Activated CD8-positive, alpha-beta T cell treated with anti-CD3 and anti-CD28 coated beads for 36 hours (primary cell): ENCODE results near the gene WFIKKN2. TPM values are rescaled to one million over a fixed set of nuclear protein-coding genes. Genes with fewer than 3 reads are reported as not detected.
A peak's percentile ranks its signal among the peaks of the same experiment; 100 is the strongest.

Experiments
- ATAC-seq: fragments of 200-7000 bp; cut with Tn5 transposase; one replicate; pipeline ENCODE4 v1.10.0; 2021; ENCODE audit warnings: mild to moderate bottlenecking, moderate library complexity
- CTCF ChIA-PET: fragments of 350-600 bp; sonication (Branson Sonifier 250); formaldehyde crosslinking; loops from one replicate; lab custom pipeline; 2021; ENCODE audit warnings: antibody characterized with exemption; lab: Charles Lee
- POLR2A ChIA-PET: fragments of 350-600 bp; sonication (Branson Sonifier 250); formaldehyde crosslinking; loops from one replicate; lab custom pipeline; 2021; ENCODE audit warnings: antibody characterized with exemption; lab: Charles Lee
- DNase-seq: peaks from one replicate; pipeline ENCODE4 v3.0.0-alpha.2; 2020
- H3K27ac Mint-ChIP-seq: one replicate; pipeline ENCODE4 v1.8.0; 2021; ENCODE audit warnings: mild to moderate bottlenecking, mixed read lengths
- H3K27me3 Mint-ChIP-seq: one replicate; pipeline ENCODE4 v1.8.0; 2021; ENCODE audit warnings: mixed read lengths
- H3K36me3 Mint-ChIP-seq: one replicate; pipeline ENCODE4 v1.8.0; 2021; ENCODE audit warnings: low read depth, mixed read lengths
- H3K4me1 Mint-ChIP-seq: one replicate; pipeline ENCODE4 v1.8.0; 2021; ENCODE audit warnings: low read depth, mixed read lengths
- H3K4me3 Mint-ChIP-seq: one replicate; pipeline ENCODE4 v1.8.0; 2021; ENCODE audit warnings: mild to moderate bottlenecking, moderate library complexity, mixed read lengths
- H3K9me3 Mint-ChIP-seq: one replicate; pipeline ENCODE4 v1.8.0; 2021; ENCODE audit warnings: mixed read lengths
- CTCF ChIP-seq: fragments of 200-600 bp; IDR thresholded peaks from one replicate; pipeline ENCODE4 v1.8.0; 2022; ENCODE audit warnings: antibody characterized with exemption, mild to moderate bottlenecking
- intact Hi-C: fragments of 100-400 bp; cut with micrococcal nuclease; formaldehyde crosslinking; loops from one replicate; pipeline ENCODE4 v1.10.0; 2022
- total RNA-seq, 2 experiments: library from RNA; stranded (reverse); gene quantifications; one replicate each; pipeline ENCODE4 v1.2.3, GENCODE V29; 2021

Gene WFIKKN2
- total RNA-seq, 2 experiments from 2014 or later: not detected

- no peaks in the 10 kb centered on the region for H3K9me3 Mint-ChIP-seq
- POLR2A ChIA-PET: interaction anchor here (0.9 to 6.2 kb wide), 3 partner anchors 9 to 65 kb away, joined by 3 to 135 read pairs (median 52); no protein-coding TSS in a partner anchor
- no peak for ATAC-seq
- peak overlapping the region; percentile 76 for H3K27ac Mint-ChIP-seq
- H3K27me3 Mint-ChIP-seq: no peaks in the 10 kb centered on the region
- intact Hi-C loops: loop anchor here (10.0 kb wide), 1 partner anchor 293 kb away; the partner anchor contains the start of gene NME1
- CTCF ChIA-PET: interaction anchor here (1.2 to 10.2 kb wide), 9 partner anchors 11 to 291 kb away, joined by 3 to 116 read pairs (median 6); partner anchors contain the start of gene NME1
- H3K4me3 Mint-ChIP-seq: no peak overlapping the region
- peaks cover 26% of the 10 kb centered on the region for H3K4me1 Mint-ChIP-seq
- peaks cover 17% of the 10 kb centered on the region for H3K36me3 Mint-ChIP-seq
- TF ChIP-seq CTCF: no peak
- no peak for DNase-seq
Observed at GRCh38 chr17:50861822-50862528, 26.6 kb downstream of the WFIKKN2 start.

GRCh38 chr17:50863221-50863843 lies 27.9 kb downstream of the WFIKKN2 start:
- intact Hi-C loops: loop anchor here (10.0 kb wide), 1 partner anchor 291 kb away; the partner anchor contains the start of gene NME1
- H3K27me3 Mint-ChIP-seq: no peaks in the 10 kb centered on the region
- TF ChIP-seq CTCF: peak; percentile 45
- peak; percentile 71 for DNase-seq
- ATAC-seq: no peak
- H3K4me3 Mint-ChIP-seq: peak overlapping the region; percentile 88
- H3K36me3 Mint-ChIP-seq: peaks cover 17% of the 10 kb centered on the region
- H3K9me3 Mint-ChIP-seq: no peaks in the 10 kb centered on the region
- POLR2A ChIA-PET: interaction anchor here (0.9 to 6.2 kb wide), 5 partner anchors 10 to 71 kb away, joined by 3 to 135 read pairs (median 52); no protein-coding TSS in a partner anchor
- peaks cover 32% of the 10 kb centered on the region for H3K4me1 Mint-ChIP-seq
- peak overlapping the region; percentile 71 for H3K27ac Mint-ChIP-seq
- CTCF ChIA-PET: interaction anchor here (0.6 to 10.2 kb wide), 13 partner anchors 7 to 135 kb away, joined by 3 to 116 read pairs (median 4); no protein-coding TSS in a partner anchor

- peak overlapping the region; percentile 88 for H3K4me3 Mint-ChIP-seq
- H3K27ac Mint-ChIP-seq: peak overlapping the region; percentile 71
- POLR2A ChIA-PET: interaction anchor here (4.5 to 6.2 kb wide), 5 partner anchors 11 to 81 kb away, joined by 22 to 135 read pairs (median 75); no protein-coding TSS in a partner anchor
Observed at GRCh38 chr17:50863931-50864330, 28.5 kb downstream of the WFIKKN2 start.

GRCh38 chr17:50864747-50865059 lies 29.3 kb downstream of the WFIKKN2 start:
- no peak for TF ChIP-seq CTCF
- ATAC-seq (no peak), DNase-seq (peak; percentile 41)
- Mint-ChIP-seq H3K4me1 (peaks cover 39% of the 10 kb centered on the region), H3K4me3 (peak overlapping the region; percentile 88), H3K36me3 (peaks cover 17% of the 10 kb centered on the region), H3K27me3 (no peaks in the 10 kb centered on the region), H3K27ac (peak overlapping the region; percentile 87), H3K9me3 (no peaks in the 10 kb centered on the region)
- POLR2A ChIA-PET: interaction anchor here (1.2 to 6.2 kb wide), 15 partner anchors 9 to 289 kb away, joined by 4 to 135 read pairs (median 22); partner anchors contain the start of gene NME1
- CTCF ChIA-PET: interaction anchor here (1.5 to 10.2 kb wide), 7 partner anchors 9 to 91 kb away, joined by 4 to 116 read pairs (median 21); no protein-coding TSS in a partner anchor
- intact Hi-C loops: loop anchor here (10.0 kb wide), 1 partner anchor 290 kb away; the partner anchor contains the start of gene NME1

More at GRCh38 chr17:50863931-50864330, 28.5 kb downstream of the WFIKKN2 start:
- intact Hi-C loops: loop anchor here (10.0 kb wide), 1 partner anchor 291 kb away; the partner anchor contains the start of gene NME1
- H3K36me3 Mint-ChIP-seq: peaks cover 17% of the 10 kb centered on the region
- CTCF ChIA-PET: interaction anchor here (0.6 to 10.2 kb wide), 10 partner anchors 8 to 135 kb away, joined by 3 to 116 read pairs (median 4); no protein-coding TSS in a partner anchor
- no peaks in the 10 kb centered on the region for H3K27me3 Mint-ChIP-seq
- no peaks in the 10 kb centered on the region for H3K9me3 Mint-ChIP-seq
- DNase-seq (no peak), ATAC-seq (no peak)
- TF ChIP-seq CTCF: no peak
- H3K4me1 Mint-ChIP-seq: peaks cover 37% of the 10 kb centered on the region
